ENCODE measurements around the gene ANKS3.
A peak's percentile ranks its signal among the peaks of the same experiment; 100 is the strongest.

ANKS3 gene

DNA sequence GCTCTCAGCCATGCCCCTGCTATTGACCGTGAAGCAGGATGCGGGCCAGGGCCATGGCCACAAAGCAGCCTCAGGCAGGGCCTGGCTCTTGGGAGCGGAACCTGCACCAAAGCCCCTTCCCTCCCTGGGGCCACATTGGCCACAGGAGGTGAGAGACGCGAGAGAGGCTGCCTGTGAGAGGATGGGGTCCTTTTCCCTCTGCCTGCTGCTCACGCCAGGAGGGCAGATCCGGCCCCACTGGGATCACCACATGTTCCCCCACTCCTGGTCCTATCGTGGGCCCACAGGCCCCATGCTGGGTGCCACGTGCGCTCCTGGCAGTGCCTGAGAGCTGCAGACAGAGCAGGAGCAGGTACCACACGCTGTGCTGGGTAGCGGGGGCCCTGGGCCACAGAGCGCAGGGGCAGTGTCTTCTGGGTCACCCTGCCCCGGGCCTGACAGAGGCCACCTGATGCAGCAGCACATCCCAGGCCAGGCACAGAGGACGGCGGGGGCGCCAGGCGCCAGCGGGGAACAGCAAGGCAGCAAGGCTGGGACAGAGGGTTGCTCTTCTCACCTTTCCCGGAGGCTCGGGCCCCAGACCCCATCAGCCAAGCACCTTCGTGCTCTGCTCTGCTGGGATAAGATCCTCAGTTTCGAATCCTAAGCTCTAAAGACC is 49.9 kb downstream of the ANKS3 start:
- DNase-seq (ENCODE audit: low read depth in 2 of 2), result no peak

DNA sequence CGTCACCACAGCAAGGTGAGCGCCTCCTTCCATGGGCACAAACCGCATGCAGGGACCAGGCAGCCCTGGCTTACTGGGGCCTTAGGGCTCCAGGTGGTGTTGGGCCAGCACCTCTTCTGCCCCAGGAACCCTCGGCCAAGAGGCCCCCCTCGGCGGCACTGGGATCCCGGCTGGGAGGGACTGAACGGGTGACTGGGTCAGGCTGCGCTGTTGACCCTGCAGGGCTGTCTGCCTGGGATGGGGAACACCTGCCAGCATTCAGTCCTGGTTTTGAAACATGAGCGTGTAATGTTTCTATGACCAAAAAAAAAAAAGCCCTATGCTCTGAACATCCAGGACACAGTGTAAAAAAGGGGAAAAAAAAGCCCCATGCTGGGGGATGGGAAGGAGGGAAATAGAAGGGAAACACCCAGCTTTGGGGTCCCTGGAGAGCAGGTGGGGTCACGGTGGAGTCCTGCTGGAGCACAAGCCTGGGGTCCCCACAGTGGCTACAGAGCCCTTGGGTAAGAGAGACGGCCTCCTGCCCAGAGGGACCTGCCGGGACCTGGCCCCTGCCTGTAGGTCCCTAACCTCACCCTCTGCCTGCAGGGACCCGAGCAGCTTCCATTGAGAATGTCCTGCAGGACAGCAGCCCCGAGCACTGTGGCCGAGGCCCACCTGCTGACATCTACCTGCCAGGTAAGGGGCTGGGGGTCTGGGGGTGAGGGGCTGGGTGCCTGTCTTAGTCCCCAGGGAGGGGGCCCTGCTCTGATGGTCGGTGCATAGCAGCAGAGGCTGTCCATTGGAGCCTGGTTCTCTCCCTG is 50.6 kb downstream of the ANKS3 start:
- no peak for DNase-seq (ENCODE audit: low read depth in 2 of 2)

DNA sequence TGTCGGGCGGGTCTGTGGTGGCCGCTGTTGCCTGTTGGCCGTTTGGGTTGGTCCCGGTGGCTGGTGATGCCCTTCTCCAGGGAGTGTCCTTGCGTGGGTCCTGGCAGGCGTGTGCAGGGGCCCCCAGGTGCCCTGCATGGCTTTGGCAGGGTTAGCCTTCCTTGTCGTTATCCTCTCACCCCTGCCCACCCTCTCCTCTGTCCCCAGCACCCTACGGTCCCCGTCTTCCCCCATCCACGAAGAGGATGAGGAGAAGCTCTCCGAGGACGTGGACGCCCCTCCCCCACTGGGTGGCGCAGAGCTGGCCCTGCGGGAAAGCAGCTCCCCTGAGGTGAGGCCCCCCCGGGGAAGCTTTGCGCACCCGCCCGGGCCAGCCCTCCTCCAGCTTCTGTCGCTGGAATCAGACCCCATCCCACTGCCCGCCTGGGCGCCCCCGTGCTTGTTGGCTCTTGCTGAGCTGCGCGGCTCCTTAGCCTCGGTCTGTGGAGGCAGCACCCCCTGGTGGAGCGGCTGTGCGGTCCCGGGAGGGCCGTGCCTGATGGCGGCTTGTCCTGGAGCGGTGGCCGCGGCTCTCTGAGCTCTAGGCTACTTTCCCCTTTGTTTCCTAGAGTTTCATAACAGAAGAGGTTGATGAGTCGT is 51.3 kb downstream of the ANKS3 start:
- no peak for DNase-seq (ENCODE audit: low read depth in 2 of 2)

DNA sequence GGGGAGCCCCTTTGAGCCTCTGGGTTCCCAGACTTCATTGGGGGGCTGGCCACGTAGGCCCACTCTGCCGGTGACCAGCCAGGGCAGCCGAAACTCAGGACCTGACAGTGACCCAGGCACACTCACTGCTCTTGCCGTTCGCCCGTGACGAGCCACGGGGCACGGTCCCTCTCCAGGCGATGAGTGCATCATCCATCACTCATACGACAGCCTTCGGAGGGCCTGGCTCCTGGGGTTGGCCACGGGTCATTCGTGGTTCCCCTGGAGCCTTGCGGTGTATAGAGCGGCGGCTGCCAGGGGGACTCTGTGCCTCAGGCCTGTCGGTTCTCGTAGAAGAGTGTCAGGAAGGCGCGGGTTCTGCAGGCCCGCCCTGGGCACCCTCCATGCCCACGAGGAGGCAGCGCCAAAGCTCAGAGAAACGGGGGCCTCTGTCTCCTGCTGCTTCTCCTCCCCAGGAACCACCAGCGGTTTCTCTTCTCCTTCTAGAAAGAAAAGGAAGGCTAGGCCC is 51.9 kb downstream of the ANKS3 start:
- DNase-seq (ENCODE audit: low read depth in 2 of 2), result no peak

DNA sequence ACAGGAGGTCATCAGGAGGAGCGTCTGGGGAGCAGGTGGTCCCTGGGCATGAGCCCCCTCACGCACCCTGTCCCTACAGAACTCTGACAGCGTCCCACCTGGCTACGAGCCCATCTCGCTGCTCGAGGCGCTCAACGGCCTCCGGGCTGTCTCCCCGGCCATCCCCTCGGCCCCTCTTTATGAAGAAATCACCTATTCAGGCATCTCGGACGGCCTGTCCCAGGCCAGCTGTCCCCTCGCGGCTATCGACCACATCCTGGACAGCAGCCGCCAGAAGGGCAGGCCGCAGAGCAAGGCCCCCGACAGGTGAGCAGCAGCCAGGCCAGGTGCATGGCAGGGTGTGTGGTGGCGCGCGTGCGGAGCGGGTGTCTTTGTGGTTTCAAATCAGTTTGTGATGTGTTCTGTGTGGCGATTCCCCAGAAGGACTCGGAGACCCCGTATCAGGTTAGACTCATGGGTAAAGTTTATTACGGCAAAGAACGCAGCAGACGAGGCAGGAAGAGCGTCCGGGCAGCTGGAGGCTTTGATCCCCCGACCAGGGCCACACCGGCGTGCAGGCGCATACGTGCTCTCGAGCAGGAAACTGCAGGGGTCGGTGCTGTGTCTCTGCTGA is 52.5 kb downstream of the ANKS3 start:
- no peak for DNase-seq (ENCODE audit: low read depth in 2 of 2)

DNA sequence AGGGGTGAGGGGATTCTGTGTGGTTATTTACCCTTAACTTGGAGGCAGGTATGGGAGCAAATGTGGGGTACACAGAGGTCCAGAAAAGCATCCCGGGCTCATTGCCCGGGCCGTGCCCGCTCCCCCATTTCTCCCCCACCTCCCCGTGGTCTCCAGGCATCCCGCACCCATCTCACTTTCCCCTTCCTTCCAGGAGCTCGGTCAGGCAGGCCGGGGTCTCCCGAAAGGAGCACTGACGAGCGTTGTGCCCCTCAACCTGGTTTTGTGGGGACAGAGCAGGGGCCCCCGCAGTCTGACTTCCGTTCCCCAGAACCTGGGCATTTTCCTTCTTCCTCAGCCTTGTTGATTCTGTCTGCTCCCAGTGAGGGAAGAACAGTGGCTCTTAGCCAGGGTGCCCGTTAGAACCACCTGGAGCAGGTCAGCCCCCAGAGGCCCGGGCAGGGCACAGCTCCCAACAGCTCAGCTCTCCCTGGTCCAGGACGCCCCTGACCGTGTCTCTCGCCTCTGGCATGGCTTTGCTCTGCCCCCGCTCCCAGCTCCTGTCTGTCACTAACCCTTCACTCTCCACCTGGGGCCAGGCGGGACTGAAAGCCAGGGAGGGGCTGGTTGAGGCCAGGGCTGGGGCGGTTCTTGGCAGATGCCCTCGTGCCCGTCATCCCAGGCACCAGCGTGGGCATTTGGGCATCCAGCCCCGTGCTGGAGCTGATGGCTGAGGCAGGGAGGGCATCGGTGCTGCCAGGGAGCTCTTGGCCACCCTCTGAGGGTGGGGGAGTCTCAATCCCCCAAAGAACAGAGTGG is 53.2 kb downstream of the ANKS3 start:
- no peak for DNase-seq (ENCODE audit: low read depth in 2 of 2)

DNA sequence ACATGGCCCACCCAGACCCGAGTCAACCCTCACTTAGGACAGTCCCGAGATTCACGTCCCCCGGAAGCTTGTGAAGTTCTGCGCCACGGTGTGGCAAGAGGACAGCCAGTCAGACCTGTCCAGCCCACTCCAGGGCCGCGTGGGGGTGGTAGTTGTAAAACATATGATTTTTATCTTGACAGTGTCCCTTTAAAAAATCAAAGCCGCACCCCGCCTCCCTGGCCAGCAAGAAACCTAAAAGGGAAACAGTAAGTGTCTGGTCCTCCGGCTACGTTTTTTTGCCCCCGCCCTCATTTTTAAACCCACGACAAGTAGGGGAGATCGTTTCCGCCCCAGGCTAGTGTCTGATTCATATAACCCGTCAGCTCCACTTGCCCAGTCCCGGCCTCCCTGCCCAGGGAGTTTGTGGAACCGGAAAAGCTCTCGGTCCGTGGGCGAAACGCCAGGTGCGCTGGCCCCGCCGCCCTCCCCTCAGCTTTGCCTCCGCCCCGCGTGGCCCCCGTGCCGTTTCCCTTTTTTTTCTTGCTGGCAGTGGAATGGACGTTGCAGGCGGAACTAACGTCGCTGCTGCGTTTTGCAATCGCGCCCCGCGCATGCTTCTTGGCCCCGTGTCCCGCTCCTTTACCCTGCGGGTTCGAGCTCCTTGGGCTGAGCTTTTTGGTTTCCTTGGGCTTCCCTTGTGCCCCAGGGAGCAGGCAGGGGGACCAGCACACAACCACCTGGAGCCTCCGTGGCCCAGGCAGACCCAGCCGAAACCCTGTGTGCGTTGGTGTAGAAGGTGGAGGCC is 54.0 kb downstream of the ANKS3 start:
- no peak for DNase-seq (ENCODE audit: low read depth in 2 of 2)

DNA sequence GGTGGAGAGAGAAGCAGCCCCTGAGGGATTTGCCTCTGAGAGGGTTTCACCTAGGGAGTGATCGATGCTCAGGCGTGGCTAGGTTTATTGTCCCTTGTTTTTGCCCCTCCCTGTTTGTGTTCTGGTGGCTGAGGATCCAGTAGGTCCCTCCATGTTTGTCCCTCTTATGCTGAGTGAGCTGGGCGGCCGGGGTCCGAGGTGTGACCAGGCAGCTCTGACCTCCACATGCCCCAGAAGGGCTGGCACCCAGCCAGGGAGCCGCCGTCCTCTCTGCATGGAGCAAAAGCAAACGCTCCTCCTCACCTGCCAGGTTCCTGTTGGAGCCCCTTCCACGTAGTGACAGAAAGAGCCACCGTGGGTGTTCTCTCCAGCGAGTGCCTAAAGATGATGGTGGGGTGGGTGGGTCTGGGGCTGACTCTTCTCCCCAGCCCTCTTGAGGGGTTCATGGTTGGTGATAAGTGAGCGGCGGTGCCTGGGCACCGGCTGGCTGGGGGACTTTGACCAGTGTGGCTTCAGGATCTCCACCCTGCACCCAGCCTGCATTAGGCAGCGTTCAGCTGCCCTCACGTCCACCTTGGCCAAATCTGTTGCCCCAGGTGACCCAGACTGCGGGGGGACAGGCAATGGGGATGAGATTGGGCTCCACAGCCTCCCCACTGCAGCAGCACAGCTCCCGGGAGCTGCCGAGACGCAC is 54.8 kb downstream of the ANKS3 start:
- DNase-seq (ENCODE audit: low read depth in 2 of 2), result no peak

DNA sequence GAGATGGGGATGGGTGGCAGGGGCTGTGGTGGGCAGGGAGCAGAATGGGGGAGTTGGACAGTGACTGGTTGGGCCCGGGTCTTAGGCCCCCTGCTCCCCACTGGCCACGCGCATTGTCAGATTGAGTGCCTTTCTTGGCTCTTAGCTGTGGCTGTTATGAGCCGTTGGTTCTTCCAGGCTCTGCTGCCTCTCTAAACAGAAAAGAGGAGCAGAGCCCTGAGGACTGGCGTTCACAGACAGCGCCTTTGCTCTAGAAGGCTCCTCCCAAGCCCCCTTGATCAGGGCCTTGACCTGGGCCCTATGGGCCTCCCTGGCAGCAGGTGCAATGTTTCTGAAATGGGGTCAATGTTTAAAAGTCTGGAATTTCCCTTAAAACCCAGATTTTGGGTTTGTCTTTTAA is 55.5 kb downstream of the ANKS3 start:
- DNase-seq (ENCODE audit: low read depth in 2 of 2), result no peak

DNA sequence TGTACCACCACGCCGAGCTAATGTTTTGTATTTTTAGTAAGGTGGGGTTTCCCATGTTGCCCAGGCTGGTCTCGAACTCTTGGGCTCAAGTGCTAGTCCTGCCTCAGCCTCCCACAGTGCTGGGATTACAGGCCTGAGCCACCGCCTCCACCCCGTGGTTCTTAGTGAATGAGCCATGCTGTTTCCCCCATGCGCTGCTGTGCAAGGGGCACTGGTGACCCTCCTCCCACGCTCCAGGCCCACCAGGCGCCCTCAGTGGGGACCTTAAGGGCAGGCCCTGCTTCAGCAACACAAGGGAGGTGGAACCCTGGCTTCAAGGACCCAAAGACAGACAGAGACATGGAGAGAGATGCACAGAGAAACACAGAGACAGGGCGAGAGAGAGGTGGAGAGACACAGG is 56.1 kb downstream of the ANKS3 start:
- no peak for DNase-seq (ENCODE audit: low read depth in 2 of 2)

DNA sequence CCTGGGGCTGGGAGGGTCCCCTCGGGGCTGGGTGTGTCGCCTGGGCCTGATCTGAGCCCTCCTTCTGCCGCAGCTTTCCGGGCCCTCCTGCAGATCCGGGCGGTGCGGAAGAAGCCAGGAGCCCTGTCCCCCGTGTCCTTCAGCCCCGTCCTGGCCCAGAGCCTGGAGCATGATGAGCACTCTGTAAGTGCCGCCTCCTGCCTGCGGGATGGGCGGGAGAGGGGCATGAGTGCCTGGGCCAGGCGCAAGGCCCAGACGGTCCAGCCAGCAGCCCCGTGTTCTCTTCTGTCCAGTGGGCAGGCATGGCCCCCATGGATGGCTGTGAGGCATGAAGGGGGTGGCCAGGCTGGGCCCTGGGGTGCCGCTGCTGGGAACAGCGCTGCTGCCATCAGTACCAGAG is 56.7 kb downstream of the ANKS3 start:
- DNase-seq (ENCODE audit: low read depth in 2 of 2), result no peak

DNA sequence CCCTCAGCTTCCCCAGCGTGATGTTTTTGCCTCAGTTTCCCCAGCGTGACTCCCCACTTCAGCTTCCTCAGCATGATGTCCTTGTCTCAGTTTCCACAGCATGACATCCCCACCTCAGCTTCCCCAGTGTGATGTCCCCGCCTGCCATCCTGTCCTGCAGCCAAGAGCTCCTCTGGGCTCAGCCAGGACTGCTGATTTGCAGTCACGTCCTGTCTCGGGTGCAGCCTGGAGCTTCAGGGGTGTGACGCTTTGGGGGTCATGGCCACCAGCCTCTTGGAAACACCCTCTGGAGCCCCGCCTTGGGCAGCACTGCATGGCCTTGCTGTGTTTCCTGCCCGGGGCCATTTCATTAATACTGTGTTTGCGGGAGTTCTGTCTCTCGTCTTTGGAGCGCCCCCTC is 57.2 kb downstream of the ANKS3 start:
- no peak for DNase-seq (ENCODE audit: low read depth in 2 of 2)

DNA sequence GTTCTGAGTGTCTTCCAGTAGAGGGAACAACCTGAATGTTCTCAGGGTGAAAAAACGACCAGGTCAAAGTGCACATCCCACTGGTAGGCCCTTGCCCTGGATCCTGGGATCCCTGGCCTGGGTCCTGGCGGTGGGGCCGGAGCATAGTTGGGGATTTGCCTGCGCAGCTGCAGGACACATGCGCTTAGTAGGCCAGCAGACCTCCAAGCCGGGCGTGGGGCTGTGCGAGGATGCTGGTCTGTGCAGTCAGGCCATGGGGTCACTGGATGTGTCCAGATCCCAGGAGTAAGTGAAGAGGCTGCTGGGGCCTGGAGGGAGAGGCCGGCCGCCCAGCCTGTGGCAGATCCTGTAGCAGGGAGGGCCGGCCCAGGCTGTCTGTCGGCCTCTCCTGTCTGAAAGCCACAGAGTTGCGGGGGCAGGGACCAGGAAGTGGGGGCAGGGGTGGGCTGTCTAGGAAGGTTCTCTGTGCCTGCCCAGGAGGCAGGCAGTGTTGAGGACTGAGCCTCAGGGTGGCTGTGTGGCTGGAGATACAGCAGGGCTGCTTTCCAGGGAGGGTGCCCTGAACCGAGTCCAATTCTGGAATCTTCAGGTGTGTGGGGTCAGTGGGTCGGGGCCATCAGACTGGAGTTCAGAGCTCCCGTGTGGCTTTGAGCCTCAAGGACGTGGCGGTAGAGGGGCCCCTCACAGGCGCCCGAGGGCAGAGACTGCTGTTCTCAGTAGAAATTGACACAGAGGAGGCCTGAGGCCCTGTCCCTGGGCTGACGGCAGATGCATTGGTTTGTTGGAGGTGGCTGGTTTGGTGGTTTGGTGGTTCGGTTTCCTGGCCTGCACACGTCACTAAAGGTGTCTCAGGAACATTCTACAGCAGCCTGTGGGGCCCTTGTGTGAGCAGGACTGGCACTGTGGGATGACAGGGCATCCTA is 57.9 kb downstream of the ANKS3 start:
- DNase-seq (ENCODE audit: low read depth in 2 of 2), result peak; percentile 18 to 21

DNA sequence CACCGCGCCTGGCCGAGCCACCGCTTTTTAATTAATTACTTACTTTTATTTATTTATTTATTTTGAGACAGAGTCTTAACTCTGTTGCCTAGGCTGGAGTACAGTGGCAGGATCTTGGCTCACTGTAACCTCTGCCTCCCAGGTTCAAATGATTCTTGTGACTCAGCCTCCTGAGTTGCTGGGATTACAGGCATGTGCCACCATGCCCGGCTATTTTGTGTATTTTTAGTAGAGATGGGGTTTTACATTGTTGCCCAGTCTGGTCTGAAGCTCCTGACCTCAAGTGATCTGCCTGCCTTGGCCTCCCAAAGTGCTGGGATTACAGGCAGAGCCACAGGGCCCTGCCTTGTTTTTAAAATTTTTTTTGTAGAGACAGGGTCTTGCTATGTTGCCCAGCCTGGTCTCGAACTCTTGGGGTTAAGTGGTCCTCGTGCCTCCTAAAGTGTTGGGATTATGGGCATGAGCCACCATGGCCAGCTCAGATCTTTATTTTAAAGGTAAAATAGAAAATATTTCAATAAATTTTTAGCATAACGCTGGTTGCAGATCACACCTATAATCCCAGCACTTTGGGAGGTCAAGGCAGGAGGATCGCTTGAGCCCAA is 59.0 kb downstream of the ANKS3 start:
- no peak for DNase-seq (ENCODE audit: low read depth in 2 of 2)

DNA sequence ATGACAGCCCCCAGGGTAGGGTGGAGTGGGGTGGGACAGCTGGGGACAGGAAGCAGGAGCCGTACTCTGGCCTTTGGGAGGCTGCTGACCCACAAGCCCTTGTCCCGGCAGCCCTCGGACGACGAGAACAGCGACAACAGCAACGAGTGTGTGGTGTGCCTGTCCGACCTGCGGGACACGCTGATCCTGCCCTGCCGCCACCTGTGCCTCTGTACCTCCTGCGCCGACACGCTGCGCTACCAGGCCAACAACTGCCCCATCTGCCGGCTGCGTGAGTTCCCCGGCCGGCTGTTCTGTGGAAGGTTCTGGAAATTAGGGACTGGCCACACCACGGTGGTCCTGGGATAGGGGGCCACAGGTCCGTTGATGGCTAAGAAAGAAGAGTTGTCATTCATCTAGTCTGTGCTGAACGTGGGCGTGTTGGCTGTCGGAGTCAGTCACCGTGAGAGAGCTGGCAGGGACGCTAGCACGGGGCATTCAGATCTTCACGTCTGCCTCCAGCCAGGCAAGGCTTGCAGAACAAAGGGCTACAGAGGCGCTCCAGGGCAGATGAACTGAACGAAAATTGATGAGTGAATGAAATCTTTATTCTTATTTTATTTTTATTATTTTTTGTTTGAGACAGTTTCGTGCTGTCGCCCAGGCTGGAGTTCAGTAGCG is 60.6 kb downstream of the ANKS3 start:
- DNase-seq (ENCODE audit: low read depth in 2 of 2), result no peak

DNA sequence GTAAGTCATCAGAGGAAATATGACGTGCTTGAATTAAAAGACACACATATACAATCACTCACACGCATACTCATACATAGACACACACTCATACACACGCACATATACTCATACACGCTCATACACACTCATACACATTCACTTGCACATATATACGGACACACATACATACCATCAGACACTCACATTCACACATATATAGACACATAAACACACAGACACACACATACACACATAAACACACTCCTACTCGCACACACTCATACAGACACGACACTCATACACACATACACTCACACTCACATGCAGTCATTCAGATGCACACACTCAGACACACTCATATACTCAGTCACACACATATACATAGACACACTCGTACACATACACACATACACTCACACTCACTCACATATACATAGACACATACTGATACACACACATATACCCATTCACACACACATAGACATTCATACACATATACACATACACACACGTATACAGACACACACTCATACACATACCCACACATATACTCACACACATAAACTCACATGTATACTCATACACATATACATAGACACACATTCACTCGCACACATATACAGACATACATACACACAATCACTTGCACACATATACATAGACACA is 65.6 kb downstream of the ANKS3 start:
- no peak for DNase-seq (ENCODE audit: low read depth in 2 of 2)

DNA sequence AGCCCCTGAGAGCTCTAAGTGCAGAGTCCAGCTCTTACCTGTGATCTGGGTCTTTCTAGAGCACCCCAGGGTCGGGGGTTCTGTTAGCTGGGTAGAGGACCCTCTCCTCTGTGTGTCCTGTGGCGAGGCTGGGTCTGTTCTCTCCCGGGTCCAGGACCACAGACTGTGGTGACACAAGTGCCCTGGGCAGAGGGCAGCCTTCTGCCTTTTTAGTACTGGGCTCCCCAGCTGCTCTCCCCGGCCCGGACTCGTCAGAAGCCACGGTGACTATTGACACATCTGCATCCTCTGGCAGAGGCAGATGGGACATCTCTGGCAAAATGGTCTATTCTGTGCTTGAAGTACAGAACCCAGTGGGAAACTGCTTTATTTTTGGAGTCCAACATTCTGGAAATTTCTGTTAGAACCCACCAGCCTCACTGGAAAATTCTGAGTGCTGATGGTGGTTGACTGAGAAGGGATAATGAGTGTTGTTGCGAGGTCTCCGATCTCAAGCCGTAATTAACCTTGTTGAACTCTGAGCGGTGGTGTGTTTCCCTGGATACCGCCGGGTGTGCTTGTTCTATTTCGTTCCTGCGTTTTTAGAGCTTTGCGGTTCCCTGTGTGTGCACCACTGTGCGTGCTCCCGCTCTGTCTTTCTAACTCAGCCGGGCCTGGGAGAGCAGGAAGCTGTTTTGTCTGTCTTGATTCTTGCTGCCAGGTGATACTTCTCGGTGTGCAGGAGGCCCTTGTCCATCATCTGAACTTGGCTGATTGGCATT is 66.7 kb downstream of the ANKS3 start:
- no peak for DNase-seq (ENCODE audit: low read depth in 2 of 2)

Data from stimulated activated CD4-positive, alpha-beta T cell treated with anti-CD3 and anti-CD28 coated beads, Interleukin-1b, Interleukin-23, amount 100 ng/mL, for 4 hours (primary cell).